ENCODE data around the gene LENG8.
"Not testable (repeated sequence)": the region's sequence is repeated elsewhere in the genome, so short reads cannot be mapped to it uniquely, and the experiment has no call there.

LENG8 gene

DNA sequence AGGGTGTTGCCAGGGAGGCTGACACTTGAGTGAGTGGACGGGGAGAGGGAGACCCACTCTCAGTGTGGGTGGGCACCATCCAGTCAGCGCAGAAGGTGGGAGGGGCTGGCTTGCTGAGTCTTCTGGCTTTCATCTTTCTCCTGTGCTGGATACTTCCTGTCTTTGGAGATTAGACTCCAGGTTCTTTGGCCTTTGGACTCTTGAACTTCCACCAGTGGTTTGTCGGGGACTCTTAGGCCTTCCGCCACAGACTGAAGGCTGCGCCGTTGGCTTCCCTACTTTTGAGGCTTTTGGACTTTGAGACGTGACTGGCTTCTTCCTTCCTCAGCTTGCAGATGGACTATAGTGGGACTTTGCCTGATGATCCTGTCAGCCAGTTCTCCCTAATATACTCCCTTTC is 4.3 kb upstream of the LENG8 start:
- DNase-seq, result no peak

DNA sequence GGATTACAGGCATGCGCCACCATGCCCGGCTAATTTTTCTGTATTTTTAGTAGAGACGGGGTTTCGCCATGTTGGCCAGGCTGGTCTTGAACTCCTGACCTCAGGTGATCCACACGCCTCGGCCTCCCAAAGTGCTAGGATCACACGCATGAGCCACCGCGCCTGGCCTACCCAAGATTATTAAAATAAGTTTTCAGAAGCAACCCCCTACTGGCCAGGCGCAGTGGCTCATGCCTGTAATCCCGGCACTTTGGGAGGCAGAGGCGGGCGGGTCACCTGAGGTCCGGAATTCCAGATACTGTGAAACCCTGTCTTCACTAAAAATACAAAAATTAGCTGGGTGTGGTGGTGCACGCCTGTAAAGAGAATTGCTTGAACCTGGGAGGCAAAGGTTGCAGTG is 2.6 kb upstream of the LENG8 start:
- DNase-seq, result not testable (repeated sequence)

DNA sequence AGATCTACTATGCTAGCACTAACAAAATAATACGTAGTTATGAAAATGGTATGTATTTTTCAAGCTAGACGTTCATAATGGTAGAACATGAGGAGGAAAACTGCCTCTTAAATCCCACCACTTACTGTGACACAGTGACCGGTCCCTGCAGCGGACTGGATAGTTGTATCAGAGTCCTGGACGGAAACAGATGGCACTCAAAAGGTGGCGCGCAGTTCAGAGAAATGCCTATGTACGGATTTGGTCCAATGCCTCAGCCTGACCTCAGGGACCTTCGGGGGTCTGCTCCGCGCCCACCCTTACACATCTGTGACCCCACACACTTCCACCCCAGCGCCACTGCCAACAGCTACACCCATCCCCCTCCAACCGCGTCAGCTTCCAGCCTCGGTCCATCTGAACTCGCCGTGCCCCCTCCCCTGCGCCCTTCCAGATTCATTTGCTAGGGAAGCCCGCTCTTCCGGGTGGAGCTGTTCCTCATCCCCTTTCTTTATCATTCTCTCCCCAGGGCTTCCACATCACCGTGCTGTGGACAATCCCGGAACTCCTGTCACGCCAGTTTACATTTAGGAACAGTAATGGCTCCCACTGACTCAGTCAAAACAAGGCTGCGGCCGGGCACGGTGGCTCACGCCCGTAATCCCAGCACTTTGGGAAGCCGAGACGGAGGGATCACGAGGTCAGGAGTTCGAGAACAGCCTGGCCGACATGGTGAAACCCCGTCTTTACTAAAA is 792 bp upstream of the LENG8 start:
- DNase-seq, result no peak

DNA sequence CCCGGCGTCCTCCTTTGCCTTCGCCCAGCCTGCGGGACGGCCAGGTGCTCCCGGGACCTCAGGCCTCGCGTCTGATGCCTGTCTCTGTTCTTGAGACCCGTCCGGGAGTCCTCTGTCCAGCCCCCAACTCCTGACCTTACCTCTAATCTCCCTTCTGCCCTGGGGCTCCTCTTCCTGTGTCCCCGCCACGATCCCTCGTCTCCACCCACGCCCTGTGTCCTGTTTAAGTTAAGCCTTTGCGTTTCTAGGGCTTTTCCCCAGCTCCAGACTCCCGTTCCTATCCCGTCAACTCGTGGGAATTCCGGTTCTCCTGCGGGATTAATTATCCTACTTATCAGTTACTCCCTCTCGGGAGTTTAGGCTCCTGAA is 686 bp downstream of the LENG8 start:
- DNase-seq, result no peak

GRCh38 chr19:54451331-54451871 is 2.4 kb downstream of the LENG8 start:
- no peak for DNase-seq

- DNase-seq, result no peak
These were observed 3.0 kb downstream of the LENG8 start for GRCh38 chr19:54451997-54452396.

DNA sequence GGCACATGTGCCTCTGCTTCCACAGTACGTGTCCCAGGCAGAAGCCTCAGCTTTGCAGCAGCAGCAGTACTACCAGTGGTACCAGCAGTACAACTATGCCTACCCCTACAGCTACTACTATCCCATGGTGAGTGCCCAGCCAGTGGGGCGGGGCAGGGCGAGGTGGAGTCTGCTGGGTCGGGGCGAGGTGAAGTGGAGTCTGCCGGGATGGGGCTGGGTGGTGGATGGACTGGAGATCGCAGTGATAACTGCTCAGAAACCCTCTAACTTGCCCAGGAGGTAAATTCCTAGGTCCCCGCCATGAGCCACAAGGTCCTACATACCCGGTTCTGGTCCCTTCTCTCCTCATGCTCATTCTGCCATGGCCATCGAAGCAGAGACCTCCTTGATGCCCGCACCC is 3.6 kb downstream of the LENG8 start:
- no peak for DNase-seq

DNA sequence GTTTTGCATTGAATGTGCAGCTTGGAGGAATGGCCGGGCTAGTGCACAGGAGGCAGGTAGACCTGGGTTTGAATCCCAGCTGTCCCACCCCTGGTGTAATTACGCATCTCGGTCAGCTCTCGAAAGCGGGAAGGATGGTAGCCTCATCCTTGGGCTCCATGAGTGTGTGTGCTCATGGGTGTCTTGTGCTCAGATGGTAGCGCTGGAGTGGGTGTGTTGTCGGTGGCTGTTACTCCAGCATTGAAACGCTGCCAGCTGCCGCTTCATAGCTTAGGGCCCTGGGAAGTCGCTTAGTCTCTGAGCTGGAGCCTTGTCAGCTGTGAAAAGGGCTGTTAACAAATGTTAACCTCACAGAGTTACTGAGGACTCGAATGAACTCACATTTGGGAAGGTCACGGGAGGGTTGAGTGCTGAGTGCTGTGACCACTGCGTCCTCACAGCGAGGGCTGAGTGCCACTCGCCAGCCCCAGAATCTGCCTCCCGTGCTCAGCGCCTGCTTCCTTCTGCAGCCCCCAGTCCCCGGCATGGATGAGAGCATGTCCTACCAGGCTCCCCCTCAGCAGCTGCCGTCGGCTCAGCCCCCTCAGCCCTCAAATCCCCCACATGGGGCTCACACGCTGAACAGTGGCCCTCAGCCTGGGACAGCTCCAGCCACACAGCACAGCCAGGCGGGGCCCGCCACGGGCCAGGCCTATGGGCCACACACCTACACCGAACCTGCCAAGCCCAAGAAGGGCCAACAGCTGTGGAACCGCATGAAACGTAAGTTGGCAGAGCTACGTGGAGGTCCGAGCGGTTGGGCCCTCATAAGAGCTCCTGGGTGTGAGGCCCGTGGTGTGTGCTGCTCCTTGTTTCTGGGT is 5.2 kb downstream of the LENG8 start:
- no peak for DNase-seq

DNA sequence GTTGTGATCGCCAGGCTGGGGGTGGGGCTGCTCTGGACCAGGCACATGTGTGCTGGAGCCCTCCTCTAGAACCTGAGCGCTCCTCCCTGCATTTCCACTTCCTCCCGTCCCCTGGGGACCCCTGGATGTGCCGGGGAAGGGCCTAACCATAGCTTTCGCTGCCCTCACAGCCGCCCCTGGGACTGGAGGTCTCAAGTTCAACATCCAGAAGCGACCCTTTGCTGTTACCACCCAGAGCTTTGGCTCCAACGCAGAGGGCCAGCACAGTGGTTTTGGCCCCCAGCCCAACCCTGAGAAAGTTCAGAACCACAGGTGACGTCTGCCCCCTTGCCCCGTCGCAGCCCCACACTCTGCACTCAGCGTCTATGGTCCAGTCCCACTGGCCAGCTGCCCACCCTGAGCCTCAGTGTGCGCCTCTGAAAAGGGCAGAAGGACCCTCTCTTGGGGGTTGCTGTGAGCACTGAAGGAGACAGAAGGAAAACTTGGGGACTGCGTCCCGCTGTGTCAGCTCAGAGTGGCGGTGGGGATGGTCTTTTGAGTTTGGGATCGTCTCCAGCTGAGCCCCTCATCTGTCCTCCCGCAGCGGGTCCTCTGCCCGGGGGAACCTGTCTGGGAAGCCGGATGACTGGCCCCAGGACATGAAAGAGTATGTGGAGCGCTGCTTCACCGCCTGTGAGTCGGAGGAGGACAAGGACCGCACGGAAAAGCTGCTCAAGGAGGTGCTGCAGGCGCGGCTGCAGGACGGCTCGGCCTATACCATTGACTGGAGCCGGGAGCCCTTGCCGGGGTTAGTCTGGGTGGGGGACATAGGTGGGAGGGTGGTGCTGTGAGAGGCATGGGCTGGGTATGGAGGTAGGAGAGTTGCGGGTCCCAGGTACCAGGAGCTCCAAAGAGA is 6.0 kb downstream of the LENG8 start:
- no peak for DNase-seq

- DNase-seq, result no peak
These were observed 6.9 kb downstream of the LENG8 start for GRCh38 chr19:54455786-54456422.

- no peak for DNase-seq
These were observed 7.7 kb downstream of the LENG8 start for GRCh38 chr19:54456423-54457373.

DNA sequence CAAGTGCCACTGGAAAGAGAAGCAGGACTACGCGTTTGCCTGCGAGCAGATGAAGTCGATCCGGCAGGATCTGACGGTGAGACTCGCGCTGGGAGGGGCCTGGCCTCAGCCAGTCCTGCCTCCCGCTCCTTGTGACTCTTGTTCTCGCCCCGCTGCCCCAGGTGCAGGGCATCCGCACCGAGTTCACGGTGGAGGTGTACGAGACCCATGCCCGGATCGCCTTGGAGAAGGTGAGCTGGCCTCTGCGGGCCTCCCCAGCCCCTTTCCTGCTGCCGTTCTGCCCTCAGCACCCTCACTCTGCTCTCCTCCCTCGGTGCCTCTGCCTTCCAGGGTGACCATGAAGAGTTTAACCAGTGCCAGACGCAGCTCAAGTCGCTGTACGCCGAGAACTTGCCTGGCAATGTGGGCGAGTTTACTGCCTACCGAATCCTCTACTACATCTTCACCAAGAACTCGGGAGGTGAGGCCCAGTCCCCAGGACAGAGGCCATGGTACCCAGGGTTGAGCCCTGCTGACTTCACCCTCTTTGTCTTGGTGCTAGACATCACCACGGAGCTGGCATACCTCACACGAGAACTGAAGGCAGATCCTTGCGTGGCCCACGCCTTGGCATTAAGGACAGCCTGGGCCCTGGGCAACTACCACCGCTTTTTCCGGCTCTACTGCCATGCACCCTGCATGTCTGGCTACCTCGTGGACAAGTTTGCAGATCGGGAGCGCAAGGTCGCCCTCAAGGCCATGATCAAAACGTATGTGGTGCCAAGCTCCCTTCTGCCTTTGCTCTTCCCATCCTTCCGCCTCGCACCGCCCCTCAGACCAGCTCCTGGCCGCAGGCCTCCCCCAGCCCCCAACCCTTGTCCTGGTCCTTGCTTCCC is 9.0 kb downstream of the LENG8 start:
- DNase-seq, result no peak

DNA sequence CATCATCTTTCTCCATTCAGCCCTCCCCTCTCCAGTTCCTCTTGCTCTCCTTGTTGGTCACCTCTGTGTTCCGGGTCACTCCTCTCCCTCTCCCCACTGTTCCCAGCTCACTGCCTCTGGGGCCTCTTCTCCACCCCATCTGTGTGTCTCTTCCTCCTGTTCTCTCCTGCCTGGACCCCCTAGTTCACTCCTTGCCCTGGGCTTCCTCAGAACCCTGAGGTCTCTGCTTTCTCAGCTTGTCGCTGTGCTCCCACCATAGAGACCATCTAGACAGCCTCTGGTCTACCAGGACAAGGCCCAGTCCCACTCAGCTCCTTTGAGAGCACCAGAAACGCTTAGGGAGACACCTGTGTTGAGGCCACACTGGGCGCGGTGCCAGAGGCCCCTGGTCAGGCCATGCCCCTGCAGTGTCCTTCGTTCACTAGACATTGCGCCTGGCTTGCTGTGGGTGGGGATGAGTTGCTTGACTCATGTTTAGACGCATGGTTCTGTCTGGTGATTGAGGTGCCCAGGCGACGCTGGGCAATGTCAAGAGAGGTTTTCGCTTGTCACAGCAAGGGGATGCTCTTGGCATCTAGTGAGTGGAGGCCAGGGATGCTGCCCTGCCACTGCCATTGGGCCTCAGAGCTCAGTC is 9.8 kb downstream of the LENG8 start:
- no peak for DNase-seq

- no peak for DNase-seq
These were observed 10.6 kb downstream of the LENG8 start for GRCh38 chr19:54459282-54460229.

GRCh38 chr19:54460230-54461005 is 11.4 kb downstream of the LENG8 start:
- DNase-seq, result no peak

DNA sequence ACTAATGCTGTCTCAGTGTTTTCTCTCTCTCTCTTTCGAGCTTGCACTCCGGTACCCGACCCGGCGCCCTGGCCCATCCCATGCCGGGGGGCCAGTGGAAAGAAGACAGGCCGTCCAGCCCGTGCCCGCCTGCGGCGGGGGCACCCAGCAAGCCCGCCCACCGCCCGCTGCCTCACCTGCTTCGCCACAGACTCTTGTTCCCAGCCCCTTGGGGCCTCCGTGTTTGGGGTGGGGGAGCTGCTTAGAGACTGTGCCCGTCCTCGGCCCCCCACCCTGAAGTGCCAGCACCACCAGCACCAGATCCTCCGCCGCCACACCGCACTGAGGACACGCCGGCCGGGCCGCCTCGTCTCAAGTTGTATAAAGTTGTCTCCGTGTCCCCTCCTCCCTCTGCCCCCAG is 12.2 kb downstream of the LENG8 start:
- DNase-seq, result no peak

DNA sequence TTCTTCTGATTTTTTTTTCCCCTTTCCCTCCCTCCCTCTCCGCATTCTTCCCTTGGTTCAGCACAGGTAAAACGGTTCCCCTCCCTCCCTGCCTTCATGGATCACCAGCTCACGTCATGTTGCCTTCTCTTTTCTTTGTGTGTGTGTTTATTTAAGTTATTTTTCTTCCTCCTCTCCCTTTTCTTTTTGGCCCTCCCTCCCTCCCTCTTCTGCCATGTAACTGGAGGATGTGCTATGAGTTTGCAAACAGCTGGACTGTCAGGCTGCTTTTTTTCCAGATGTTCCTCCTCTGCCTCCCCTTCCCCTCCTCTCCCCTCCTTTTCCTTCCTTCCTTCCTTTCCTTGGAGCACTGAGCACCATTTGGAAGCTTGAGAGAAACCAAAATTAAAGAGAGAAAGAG is 12.6 kb downstream of the LENG8 start:
- DNase-seq, result no peak
